ENCODE data around the gene ARHGAP15. TPM values are rescaled to one million over a fixed set of nuclear protein-coding genes. Genes with fewer than 3 reads are reported as not detected.

ARHGAP15 gene
- total RNA-seq, 1 donor from 2014 or later, result 0.51 TPM

DNA sequence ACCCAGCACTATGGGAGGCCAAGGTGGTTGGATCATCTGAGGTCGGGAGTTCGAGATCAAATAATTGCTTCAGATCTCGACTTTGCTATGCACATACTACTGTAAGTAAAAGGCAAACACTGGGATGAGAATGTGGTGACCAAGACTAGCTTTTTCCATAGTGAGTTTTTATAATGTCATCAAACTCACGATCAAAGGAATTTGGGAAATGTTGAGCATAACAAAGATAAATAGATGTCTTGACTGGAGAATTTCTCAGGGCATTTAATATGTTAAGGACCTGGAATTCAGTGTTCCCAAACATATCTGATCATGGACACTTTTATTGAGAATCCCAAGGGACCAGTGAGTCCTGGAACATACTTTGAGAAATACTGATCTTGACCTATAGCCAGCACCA, 205.6 kb downstream of the ARHGAP15 start:
- no peak overlapping the region for H3K4me3 Mint-ChIP-seq
- no peak overlapping the region for H3K27ac Mint-ChIP-seq
- H3K4me1 Mint-ChIP-seq, result peaks cover 14% of the 10 kb centered on the region
- TF ChIP-seq, protein P1, sequence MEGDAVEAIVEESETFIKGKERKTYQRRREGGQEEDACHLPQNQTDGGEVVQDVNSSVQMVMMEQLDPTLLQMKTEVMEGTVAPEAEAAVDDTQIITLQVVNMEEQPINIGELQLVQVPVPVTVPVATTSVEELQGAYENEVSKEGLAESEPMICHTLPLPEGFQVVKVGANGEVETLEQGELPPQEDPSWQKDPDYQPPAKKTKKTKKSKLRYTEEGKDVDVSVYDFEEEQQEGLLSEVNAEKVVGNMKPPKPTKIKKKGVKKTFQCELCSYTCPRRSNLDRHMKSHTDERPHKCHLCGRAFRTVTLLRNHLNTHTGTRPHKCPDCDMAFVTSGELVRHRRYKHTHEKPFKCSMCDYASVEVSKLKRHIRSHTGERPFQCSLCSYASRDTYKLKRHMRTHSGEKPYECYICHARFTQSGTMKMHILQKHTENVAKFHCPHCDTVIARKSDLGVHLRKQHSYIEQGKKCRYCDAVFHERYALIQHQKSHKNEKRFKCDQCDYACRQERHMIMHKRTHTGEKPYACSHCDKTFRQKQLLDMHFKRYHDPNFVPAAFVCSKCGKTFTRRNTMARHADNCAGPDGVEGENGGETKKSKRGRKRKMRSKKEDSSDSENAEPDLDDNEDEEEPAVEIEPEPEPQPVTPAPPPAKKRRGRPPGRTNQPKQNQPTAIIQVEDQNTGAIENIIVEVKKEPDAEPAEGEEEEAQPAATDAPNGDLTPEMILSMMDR (IDR thresholded peaks at IDR 0.05; ENCODE audit: unreplicated experiment), result no peak
- no peak for DNase-seq (ENCODE audit: low spot score in 2 of 2, unreplicated experiment in 2 of 2)
- H3K9me3 Mint-ChIP-seq, result no peaks in the 10 kb centered on the region
- no peaks in the 10 kb centered on the region for H3K27me3 Mint-ChIP-seq (ENCODE audit: low read depth)
- H3K36me3 Mint-ChIP-seq, result no peaks in the 10 kb centered on the region

DNA sequence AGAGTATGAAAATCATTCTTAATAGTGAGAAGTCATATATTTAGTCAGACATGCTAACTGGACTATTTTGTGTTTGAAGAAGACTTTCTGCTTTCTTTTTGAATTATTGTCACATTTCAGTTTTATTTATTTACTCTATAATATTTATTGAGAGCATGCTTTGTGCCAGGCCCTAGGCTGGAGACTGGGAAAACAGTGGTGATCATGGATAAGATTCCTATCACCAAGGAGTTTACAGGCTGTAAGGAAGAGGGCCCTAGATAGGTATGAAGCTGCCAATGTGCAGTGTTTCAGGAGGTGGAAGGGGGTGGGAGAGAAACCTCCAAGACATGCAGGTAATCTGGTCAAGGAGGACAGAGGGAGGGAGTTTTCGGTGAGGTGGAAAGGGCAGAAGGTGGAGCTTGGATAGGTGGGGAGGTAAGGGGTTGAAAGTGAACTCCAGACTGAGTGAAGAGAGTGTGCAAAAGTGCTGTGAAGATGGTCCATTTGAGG, 207.5 kb downstream of the ARHGAP15 start:
- Mint-ChIP-seq H3K4me1 (peaks cover 12% of the 10 kb centered on the region), H3K36me3 (no peaks in the 10 kb centered on the region), H3K27me3 (ENCODE audit: low read depth) (no peaks in the 10 kb centered on the region), H3K27ac (no peak overlapping the region), H3K4me3 (no peak overlapping the region), H3K9me3 (no peaks in the 10 kb centered on the region)
- DNase-seq (ENCODE audit: low spot score in 2 of 2, unreplicated experiment in 2 of 2), result no peak
- TF ChIP-seq, protein P1 (IDR thresholded peaks at IDR 0.05; ENCODE audit: unreplicated experiment), result no peak

DNA sequence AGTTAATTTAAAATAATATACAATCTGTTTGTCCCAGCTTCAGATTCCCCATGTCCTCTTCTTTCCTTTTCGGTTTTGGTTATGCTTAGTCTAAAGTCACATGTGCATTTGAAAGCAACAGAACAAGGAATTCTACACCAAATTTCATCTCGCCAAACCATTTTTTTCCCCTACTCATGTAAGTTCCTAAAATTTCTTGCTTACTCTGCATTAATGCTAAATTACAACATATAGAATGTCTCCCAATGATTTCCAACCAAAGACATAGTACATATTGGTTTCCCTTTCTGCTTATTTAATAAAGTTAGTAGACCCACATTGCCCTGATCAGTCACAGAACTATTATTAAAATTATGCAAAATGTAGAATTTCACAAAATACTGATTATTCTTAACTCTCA, 212.3 kb downstream of the ARHGAP15 start:
- no peak for DNase-seq (ENCODE audit: low spot score in 2 of 2, unreplicated experiment in 2 of 2)
- Mint-ChIP-seq H3K27me3 (ENCODE audit: low read depth) (peaks cover 5% of the 10 kb centered on the region), H3K27ac (no peak overlapping the region), H3K36me3 (no peaks in the 10 kb centered on the region), H3K4me1 (no peaks in the 10 kb centered on the region), H3K4me3 (no peak overlapping the region), H3K9me3 (no peaks in the 10 kb centered on the region)
- TF ChIP-seq, protein P1 (IDR thresholded peaks at IDR 0.05; ENCODE audit: unreplicated experiment), result no peak

DNA sequence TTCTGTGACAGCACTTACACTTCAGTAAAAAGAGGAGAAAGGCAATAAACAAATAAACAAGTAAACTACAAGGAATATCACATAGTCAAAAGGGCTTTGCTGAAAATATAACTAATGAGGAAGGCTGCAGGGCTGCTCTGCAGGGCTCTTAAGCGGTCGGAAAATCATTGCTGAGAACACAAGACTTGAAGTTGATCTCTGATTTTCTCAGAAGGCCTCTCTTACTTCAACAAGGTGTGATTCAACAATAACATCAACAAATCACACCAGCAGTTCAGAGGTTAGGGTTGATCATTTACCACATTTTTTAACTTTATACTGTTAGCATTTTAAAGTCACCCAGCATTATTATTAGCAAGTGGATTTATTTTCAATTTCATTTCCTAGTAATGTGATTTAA, 215.6 kb downstream of the ARHGAP15 start:
- Mint-ChIP-seq H3K36me3 (no peaks in the 10 kb centered on the region), H3K27ac (no peak overlapping the region), H3K9me3 (no peaks in the 10 kb centered on the region), H3K4me1 (no peaks in the 10 kb centered on the region), H3K4me3 (no peak overlapping the region), H3K27me3 (ENCODE audit: low read depth) (peaks cover 5% of the 10 kb centered on the region)
- DNase-seq (ENCODE audit: low spot score in 2 of 2, unreplicated experiment in 2 of 2), result no peak
- TF ChIP-seq, protein P1 (IDR thresholded peaks at IDR 0.05; ENCODE audit: unreplicated experiment), result no peak

DNA sequence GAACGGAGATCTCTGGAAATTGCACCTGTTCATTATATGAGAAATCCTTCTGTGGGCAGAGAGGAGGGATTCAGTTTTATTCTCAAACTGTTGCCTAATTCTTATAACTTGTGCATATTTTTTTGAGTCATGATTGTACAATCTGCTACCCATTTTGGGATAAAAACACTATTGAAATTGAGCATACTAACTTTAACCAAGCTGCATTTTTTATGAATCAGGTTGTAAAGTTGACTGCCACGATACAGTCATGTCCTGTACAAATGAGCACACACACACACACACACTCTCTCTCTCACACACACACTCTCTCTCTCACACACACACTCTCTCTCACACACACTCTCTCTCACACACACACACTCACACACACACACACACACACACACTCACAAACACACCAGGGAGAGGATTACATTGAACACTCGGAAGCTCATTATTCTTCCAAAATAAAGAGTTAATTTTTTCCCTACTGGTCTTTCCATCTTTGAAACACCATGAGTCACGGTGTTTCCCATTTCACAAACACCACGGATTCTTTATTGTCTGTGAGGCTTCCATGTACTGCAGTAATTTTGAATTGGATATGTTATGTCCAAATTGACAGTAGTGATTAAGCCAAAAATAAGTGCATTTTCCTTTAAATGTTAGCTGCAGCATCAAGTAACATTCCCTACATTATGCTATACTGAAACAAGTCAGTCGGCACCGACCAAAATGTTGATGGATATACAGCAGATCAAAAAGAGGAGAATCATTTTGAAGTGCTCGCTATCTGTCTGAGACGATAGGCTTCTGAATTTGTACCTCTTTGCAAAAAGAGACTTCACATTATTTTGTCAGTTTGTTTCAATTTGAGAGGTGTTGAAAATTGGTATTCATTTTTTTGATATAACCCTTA, 216.9 kb downstream of the ARHGAP15 start:
- no peaks in the 10 kb centered on the region for H3K4me1 Mint-ChIP-seq
- TF ChIP-seq, protein P1 (IDR thresholded peaks at IDR 0.05; ENCODE audit: unreplicated experiment), result no peak
- H3K9me3 Mint-ChIP-seq, result peaks cover 2% of the 10 kb centered on the region
- peaks cover 5% of the 10 kb centered on the region for H3K27me3 Mint-ChIP-seq (ENCODE audit: low read depth)
- no peak overlapping the region for H3K27ac Mint-ChIP-seq
- no peak overlapping the region for H3K4me3 Mint-ChIP-seq
- no peak for DNase-seq (ENCODE audit: low spot score in 2 of 2, unreplicated experiment in 2 of 2)
- H3K36me3 Mint-ChIP-seq, result no peaks in the 10 kb centered on the region

Measured in mesothelial cell of epicardium (in vitro differentiated cells).